ENCODE data around the gene FNIP1.
A peak's percentile ranks its signal among the peaks of the same experiment; 100 is the strongest.
"Not testable (repeated sequence)": the region's sequence is repeated elsewhere in the genome, so short reads cannot be mapped to it uniquely, and the experiment has no call there.

FNIP1 gene

DNA sequence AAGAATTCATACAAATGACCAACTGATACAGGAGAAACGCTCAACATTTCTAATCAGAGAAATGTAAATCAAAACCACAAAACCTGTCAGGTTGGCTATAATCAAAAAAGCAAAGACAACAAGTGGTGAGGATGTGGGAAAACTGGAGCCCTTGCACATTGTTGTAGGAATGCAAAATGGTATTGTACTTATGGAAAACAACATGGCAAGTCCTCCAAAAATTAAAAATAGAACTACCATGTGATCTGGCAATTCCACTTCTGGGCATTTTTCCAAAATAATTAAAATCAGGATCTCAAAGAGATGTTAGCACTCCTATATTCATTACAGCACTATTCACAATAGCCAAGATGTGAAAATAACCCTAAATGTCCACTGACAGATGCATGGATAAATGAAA is 76.1 kb downstream of the FNIP1 start:
- Mint-ChIP-seq H3K9me3 (peaks cover 6% of the 10 kb centered on the region), H3K27me3 (no peaks in the 10 kb centered on the region), H3K4me3 (no peak overlapping the region), H3K36me3 (peaks cover 40% of the 10 kb centered on the region), H3K27ac (no peak overlapping the region), H3K4me1 (no peaks in the 10 kb centered on the region)
- no peak for DNase-seq (ENCODE audit: low spot score in 2 of 2)
- no peak for ATAC-seq (ENCODE audit: low read depth)

DNA sequence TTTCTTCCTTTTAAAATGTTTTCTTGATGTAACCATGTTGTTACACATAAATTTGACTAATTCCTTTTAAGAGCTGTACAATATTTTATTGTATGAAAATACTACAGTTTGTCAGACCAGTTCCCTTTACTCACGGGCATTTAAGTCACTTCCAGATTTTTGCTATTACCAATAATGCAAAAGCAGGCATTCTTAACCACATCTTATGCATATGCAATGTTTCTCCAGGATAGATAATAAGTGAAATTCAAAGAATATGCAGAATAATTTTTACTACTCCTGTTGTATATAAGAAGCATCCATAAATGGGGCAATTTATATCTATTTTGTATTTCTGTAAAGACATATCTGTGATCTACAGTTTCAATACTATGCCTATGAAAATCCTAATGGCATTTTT is 77.3 kb downstream of the FNIP1 start:
- ATAC-seq (ENCODE audit: low read depth) (no peak), DNase-seq (ENCODE audit: low spot score in 2 of 2) (no peak)
- H3K27me3 Mint-ChIP-seq: no peaks in the 10 kb centered on the region
- H3K4me3 Mint-ChIP-seq: no peak overlapping the region
- H3K36me3 Mint-ChIP-seq: peaks cover 42% of the 10 kb centered on the region
- H3K4me1 Mint-ChIP-seq: no peaks in the 10 kb centered on the region
- H3K9me3 Mint-ChIP-seq: peaks cover 6% of the 10 kb centered on the region
- H3K27ac Mint-ChIP-seq: no peak overlapping the region

DNA sequence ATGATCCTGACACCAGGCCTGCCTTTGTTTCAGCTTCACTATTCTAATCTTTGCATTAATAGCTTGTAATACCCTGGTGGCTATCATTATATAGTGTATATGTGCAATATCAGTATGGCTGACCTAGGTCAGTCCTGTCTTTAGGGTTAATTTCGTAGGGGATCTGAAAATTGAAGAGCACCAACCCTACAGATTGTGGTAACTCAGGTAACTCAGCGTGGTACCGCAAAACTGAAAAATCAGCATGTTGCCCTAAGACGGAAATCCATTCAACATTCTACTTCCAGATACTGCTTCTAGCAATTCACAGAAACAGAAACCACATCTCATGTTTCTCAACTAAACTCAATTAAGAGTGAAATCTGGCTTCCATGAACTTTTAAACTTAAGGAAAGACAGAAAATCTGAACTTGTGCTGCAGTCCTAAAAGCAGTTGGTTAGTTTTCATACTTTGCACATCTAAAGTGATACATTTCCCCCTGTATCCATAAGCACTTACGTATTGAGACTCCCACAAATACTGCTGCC is 78.3 kb downstream of the FNIP1 start:
- Mint-ChIP-seq H3K36me3 (peaks cover 45% of the 10 kb centered on the region), H3K27ac (no peak overlapping the region), H3K4me1 (no peaks in the 10 kb centered on the region), H3K9me3 (peaks cover 6% of the 10 kb centered on the region), H3K4me3 (no peak overlapping the region), H3K27me3 (no peaks in the 10 kb centered on the region)
- DNase-seq (ENCODE audit: low spot score in 2 of 2) (no peak), ATAC-seq (ENCODE audit: low read depth) (no peak)

DNA sequence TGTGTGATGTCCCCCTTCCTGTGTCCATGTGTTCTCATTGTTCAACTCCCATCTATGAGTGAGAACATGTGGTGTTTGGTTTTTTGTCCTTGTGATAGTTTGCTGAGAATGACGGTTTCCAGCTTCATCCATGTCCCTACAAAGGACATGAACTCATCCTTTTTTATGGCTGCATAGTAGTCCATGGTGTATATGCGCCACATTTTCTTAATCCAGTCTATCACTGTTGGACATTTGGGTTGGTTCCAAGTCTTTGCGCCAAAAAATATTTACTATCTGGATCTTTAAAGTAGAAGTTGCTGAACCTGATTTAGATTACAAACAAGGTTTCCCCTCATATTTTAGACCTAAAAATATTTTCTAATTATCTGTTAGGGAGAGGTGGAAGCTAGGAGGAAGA is 79.7 kb downstream of the FNIP1 start:
- peaks cover 49% of the 10 kb centered on the region for H3K36me3 Mint-ChIP-seq
- H3K27me3 Mint-ChIP-seq; H3K9me3 Mint-ChIP-seq; DNase-seq (ENCODE audit: low spot score in 2 of 2); ATAC-seq (ENCODE audit: low read depth); H3K4me1 Mint-ChIP-seq; H3K4me3 Mint-ChIP-seq; H3K27ac Mint-ChIP-seq: not testable (repeated sequence)

DNA sequence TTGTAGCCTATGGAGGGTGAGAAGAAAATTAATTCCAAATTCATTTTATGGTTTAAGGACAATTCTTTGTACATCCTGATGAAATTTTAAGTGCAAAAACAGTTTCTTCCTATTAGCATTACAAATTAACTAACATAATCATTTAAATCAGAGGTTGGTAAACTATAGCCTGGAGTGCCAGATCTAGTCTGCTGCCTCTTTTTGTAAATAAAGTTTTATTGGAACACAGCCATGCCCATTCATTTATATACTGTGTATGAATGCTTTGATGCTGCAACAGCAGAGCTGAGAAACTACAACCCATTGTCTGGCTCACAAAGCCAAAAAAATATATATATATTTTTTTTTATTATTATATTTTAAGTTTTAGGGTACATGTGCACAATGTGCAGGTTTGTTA is 80.2 kb downstream of the FNIP1 start:
- Mint-ChIP-seq H3K27me3 (no peaks in the 10 kb centered on the region), H3K4me3 (no peak overlapping the region), H3K36me3 (peaks cover 49% of the 10 kb centered on the region), H3K9me3 (peaks cover 6% of the 10 kb centered on the region), H3K4me1 (peaks cover 4% of the 10 kb centered on the region), H3K27ac (no peak overlapping the region)
- no peak for DNase-seq (ENCODE audit: low spot score in 2 of 2)
- no peak for ATAC-seq (ENCODE audit: low read depth)

DNA sequence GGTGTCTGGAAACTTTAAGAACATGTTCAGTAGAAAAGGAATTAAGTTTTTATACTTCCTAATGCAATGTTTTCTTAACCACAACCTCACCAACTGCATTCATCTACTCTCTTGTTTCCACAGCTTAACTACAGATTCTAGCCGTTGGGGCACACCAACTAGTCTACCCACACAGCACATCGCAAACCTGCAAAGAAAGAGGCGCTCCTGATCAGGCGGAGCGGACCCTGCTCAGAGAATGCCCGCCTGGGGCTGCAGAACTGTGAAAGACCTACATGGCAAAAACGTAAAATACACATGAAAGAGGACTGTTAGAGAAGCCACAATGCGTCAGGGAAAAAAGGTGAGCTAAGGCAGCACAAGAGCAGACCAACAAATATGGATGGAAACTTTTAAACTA is 86.4 kb downstream of the FNIP1 start:
- ATAC-seq (ENCODE audit: low read depth) (no peak), DNase-seq (ENCODE audit: low spot score in 2 of 2) (no peak)
- Mint-ChIP-seq H3K27me3 (no peaks in the 10 kb centered on the region), H3K27ac (no peak overlapping the region), H3K36me3 (peaks cover 31% of the 10 kb centered on the region), H3K4me1 (peaks cover 4% of the 10 kb centered on the region), H3K9me3 (no peaks in the 10 kb centered on the region), H3K4me3 (no peak overlapping the region)

DNA sequence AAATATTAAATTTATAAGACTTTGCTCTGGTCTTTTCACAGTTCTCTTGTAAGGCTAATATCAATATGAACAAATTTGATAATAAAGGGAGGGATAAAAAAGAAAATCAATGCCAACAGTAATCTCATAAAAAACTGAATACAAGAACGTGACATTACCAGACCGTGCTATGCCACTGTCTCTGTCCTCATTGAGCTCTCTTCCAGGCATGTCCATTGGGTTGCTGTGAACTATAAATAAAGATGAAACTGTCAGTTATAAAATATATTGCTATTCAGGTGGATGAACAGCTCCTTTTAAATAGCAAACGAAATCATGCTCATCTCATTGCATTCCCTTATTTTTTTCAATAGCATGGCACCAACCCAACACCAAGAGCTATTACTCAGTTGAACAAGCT is 87.8 kb downstream of the FNIP1 start:
- H3K9me3 Mint-ChIP-seq: no peaks in the 10 kb centered on the region

DNA sequence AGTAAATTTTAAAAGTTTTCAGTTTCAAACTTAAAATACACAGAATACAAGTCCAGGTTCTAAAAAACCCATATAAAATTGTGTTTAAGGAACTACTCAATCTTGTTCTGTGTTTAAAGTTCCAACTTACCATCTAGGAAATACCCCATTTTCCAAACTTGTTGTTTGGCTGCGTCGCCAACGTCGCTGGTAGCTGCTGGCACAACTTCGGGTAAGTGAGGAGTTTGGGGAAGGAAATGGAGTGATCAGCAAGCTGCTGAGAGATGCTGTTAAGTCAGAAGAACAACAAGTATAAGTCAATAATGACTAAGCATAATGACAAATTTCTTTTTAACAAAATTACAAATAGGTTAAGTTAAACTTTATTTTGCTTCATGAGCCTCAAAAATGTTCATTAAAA is 90.5 kb downstream of the FNIP1 start:
- H3K27ac Mint-ChIP-seq: peak overlapping the region; percentile 3
- ATAC-seq (ENCODE audit: low read depth) (no peak), DNase-seq (ENCODE audit: low spot score in 2 of 2) (no peak)
- H3K9me3 Mint-ChIP-seq: no peaks in the 10 kb centered on the region
- H3K36me3 Mint-ChIP-seq: peaks cover 34% of the 10 kb centered on the region
- no peak overlapping the region for H3K4me3 Mint-ChIP-seq
- H3K4me1 Mint-ChIP-seq: no peaks in the 10 kb centered on the region
- no peaks in the 10 kb centered on the region for H3K27me3 Mint-ChIP-seq

More for the DNA sequence above, 87.8 kb downstream of the FNIP1 start:
- no peak overlapping the region for H3K27ac Mint-ChIP-seq
- H3K36me3 Mint-ChIP-seq: peaks cover 29% of the 10 kb centered on the region
- H3K4me3 Mint-ChIP-seq: no peak overlapping the region
- ATAC-seq (ENCODE audit: low read depth) (no peak), DNase-seq (ENCODE audit: low spot score in 2 of 2) (no peak)
- H3K27me3 Mint-ChIP-seq: no peaks in the 10 kb centered on the region
- H3K4me1 Mint-ChIP-seq: peaks cover 4% of the 10 kb centered on the region

DNA sequence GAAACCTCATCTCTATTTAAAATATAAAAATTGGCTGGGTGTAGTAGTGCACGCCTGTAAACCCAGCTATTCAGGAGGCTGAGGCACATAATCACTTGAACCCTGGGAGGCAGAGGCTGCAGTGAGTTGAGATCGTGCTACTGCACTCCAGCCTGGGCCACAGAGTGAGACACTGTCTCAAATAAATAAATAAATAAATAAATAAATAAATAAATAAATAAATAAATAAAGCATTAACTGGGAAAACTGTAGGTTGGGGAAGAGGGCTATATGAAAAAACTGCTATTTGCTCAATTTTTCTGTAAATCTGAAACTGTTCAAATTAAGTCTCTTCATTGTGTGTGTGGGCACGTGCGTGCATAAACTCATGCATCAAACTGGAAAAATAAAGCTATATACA is 101.9 kb downstream of the FNIP1 start:
- Mint-ChIP-seq H3K4me1 (no peaks in the 10 kb centered on the region), H3K27ac (no peak overlapping the region), H3K27me3 (no peaks in the 10 kb centered on the region), H3K9me3 (peaks cover 15% of the 10 kb centered on the region), H3K36me3 (peaks cover 42% of the 10 kb centered on the region), H3K4me3 (no peak overlapping the region)
- ATAC-seq (ENCODE audit: low read depth) (no peak), DNase-seq (ENCODE audit: low spot score in 2 of 2) (no peak)

DNA sequence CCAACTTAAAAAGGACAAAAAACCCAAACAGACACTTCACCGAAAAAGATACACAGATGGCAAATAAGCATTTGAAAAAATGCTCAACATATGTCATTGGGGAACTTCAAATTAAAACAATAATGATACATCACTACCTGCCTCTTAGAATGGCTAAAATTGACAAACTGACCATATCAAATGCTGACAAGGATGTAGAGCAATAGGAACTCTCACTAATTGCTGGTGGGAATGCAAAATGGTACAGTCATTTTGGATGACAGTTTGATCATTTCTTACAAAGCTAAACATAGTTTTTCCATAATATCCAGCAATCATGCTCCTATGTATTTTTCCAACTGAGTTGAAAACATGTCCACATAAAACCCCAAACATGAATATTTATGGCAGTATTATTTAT is 102.9 kb downstream of the FNIP1 start:
- Mint-ChIP-seq H3K9me3 (peaks cover 15% of the 10 kb centered on the region), H3K4me1 (no peaks in the 10 kb centered on the region), H3K4me3 (no peak overlapping the region), H3K27me3 (no peaks in the 10 kb centered on the region), H3K27ac (no peak overlapping the region), H3K36me3 (peaks cover 48% of the 10 kb centered on the region)
- ATAC-seq (ENCODE audit: low read depth) (no peak), DNase-seq (ENCODE audit: low spot score in 2 of 2) (no peak)

DNA sequence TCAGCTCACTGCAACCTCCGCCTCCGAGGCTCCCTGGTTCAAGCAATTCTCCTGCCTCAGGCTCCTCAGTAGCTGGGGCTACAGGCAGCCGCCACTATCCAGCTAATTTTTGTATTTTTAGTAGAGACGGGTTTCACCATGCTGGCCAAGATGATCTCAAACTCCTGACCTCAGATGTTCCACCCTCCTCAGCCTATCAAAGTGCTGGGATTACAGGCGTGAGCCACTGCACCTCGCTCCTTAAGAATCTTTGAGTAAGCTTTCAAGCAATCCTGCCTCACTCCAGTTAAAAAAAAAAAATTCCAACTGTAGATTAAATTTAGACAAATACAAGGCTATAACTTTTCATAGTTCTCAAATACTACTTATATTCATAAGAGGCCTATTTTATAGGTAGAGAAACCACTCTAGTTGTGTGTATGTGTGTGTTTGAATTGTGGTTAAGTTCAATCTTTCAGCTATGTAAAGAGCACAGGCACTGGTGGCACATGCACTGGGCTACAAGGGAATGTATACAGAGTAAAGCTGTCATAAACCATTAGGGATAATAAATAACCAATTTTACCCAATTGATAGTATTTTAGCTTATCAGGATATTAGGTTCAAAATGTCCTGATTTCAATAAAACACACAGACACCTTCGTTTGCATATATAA is 111.2 kb downstream of the FNIP1 start:
- peaks cover 6% of the 10 kb centered on the region for H3K4me1 Mint-ChIP-seq
- peaks cover 3% of the 10 kb centered on the region for H3K9me3 Mint-ChIP-seq
- no peaks in the 10 kb centered on the region for H3K27me3 Mint-ChIP-seq
- H3K4me3 Mint-ChIP-seq: no peak overlapping the region
- no peak for DNase-seq (ENCODE audit: low spot score in 2 of 2)
- peaks cover 21% of the 10 kb centered on the region for H3K36me3 Mint-ChIP-seq
- no peak for ATAC-seq (ENCODE audit: low read depth)
- peak overlapping the region; percentile 73 for H3K27ac Mint-ChIP-seq

DNA sequence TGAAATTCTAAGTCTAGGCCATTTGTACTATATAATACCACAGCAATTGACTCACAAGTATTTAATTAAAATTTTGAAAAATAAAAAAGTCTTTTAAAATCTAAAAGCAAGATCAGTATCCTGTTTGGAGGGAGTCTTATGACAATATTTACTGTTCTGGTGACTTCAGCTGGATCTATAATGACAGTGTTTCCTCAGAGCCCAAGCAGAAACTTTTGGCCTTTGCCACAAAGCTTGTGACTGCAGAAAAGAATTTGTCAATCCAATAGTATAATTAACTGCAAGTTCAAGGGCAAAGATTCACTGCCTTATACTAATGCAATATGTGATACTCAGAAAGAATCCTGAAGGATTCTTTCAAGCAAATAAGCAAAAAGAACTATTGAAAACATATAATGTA is 112.2 kb downstream of the FNIP1 start:
- H3K36me3 Mint-ChIP-seq: peaks cover 14% of the 10 kb centered on the region
- DNase-seq (ENCODE audit: low spot score in 2 of 2): no peak
- no peaks in the 10 kb centered on the region for H3K27me3 Mint-ChIP-seq
- H3K27ac Mint-ChIP-seq: no peak overlapping the region
- H3K9me3 Mint-ChIP-seq: no peaks in the 10 kb centered on the region
- H3K4me1 Mint-ChIP-seq: peaks cover 6% of the 10 kb centered on the region
- no peak for ATAC-seq (ENCODE audit: low read depth)
- no peak overlapping the region for H3K4me3 Mint-ChIP-seq

DNA sequence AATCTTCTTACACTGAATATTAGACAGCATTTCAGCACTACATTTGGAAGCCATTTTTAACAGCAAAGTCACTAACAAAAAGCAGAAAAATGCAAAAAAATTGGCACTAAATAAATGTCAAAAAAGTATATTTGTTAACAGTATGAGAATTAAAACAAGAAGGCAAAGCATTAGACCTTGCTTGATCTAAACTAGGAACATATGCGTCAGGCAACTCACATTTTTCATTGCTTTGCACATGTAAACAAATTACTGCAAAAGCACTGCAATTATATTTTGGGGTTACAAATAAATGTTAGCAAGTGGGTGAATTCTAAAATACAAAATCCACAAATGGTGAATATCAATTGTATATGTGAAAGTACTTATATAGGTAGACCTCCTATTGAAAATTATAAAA is 112.8 kb downstream of the FNIP1 start:
- Mint-ChIP-seq H3K9me3 (no peaks in the 10 kb centered on the region), H3K4me3 (peak overlapping the region; percentile 34), H3K4me1 (peaks cover 6% of the 10 kb centered on the region), H3K36me3 (peaks cover 13% of the 10 kb centered on the region), H3K27me3 (no peaks in the 10 kb centered on the region), H3K27ac (no peak overlapping the region)
- no peak for ATAC-seq (ENCODE audit: low read depth)
- no peak for DNase-seq (ENCODE audit: low spot score in 2 of 2)

DNA sequence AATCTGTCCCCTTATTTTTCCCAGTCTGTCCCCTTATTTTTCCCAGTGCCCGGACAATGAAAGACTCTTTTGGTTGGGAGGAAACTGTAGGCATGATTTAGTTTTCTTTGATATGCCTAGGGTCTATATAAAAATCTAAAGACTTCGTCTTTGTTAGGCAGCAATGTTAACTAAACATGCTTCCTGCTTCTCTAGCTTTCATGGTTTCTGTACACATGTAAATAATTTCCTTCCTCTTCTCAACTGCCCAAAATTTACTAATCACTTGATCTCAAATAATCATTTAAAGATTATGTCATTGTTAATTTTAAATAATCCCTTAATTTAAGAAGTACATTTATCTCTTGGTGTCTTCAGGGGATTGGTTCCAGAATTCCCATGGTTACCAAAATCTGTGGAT is 114.0 kb downstream of the FNIP1 start:
- no peak for DNase-seq (ENCODE audit: low spot score in 2 of 2)
- H3K36me3 Mint-ChIP-seq: peaks cover 6% of the 10 kb centered on the region
- peak; percentile 84 for ATAC-seq (ENCODE audit: low read depth)
- H3K27me3 Mint-ChIP-seq: no peaks in the 10 kb centered on the region
- H3K9me3 Mint-ChIP-seq: no peaks in the 10 kb centered on the region
- H3K27ac Mint-ChIP-seq: peak overlapping the region; percentile 94
- peaks cover 6% of the 10 kb centered on the region for H3K4me1 Mint-ChIP-seq
- H3K4me3 Mint-ChIP-seq: peak overlapping the region; percentile 82

DNA sequence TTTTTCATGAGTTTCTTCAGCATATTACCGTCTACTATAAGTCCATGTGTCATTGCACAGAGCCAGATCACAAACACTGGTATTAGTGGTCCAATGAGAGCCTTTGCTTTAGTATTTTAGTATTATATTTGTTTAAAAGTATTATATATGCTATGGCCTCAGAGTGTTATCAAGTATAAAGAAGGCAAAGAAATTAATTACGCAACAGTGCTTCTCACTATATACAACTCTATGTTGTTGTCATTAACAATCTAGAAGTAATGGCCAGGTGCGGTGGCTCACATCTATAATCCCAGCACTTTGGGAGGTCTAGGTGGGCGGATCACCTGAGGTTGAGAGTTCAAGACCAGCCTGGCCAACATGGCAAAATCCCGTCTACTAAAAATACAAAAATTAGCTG is 114.6 kb downstream of the FNIP1 start:
- no peak for ATAC-seq (ENCODE audit: low read depth)
- Mint-ChIP-seq H3K4me1 (peaks cover 7% of the 10 kb centered on the region), H3K27me3 (no peaks in the 10 kb centered on the region), H3K9me3 (no peaks in the 10 kb centered on the region), H3K36me3 (peaks cover 8% of the 10 kb centered on the region), H3K4me3 (no peak overlapping the region), H3K27ac (peak overlapping the region; percentile 94)
- DNase-seq (ENCODE audit: low spot score in 2 of 2): no peak
